Nephron (organoid): ENCODE measurements around the gene ZNF14.
"Not testable (repeated sequence)": the region's sequence is repeated elsewhere in the genome, so short reads cannot be mapped to it uniquely, and the experiment has no call there.

Experiments
- H3K27ac Mint-ChIP-seq, 3 experiments: 2 replicates each; pipeline ENCODE4 v1.8.0; 2020; ENCODE audit warnings: mixed read lengths in 3 of 3, mild to moderate bottlenecking in 2 of 3, moderate library complexity in 1 of 3
- H3K27me3 Mint-ChIP-seq: 2 replicates; pipeline ENCODE4 v1.8.0; 2021; ENCODE audit warnings: low read depth, mild to moderate bottlenecking, moderate library complexity, mixed read lengths
- H3K36me3 Mint-ChIP-seq: 2 replicates; pipeline ENCODE4 v1.8.0; 2020; ENCODE audit warnings: low read depth, mixed read lengths
- H3K4me1 Mint-ChIP-seq: 2 replicates; pipeline ENCODE4 v1.8.0; 2020; ENCODE audit warnings: mixed read lengths
- H3K4me3 Mint-ChIP-seq, 3 experiments: 2 replicates each; pipeline ENCODE4 v1.8.0; 2020; ENCODE audit warnings: mild to moderate bottlenecking in 3 of 3, mixed read lengths in 3 of 3, moderate library complexity in 2 of 3
- H3K9me3 Mint-ChIP-seq: 2 replicates; pipeline ENCODE4 v1.8.0; 2020; ENCODE audit warnings: mixed read lengths
- TF ChIP-seq, protein P1 (sequence below), 3 experiments: fragments of 200-600 bp; sonication (generic); IDR thresholded peaks; one replicate each; pipeline ENCODE4 v1.5.0; 2021; ENCODE audit warnings: antibody characterized with exemption in 3 of 3; ENCODE audit not compliant: unreplicated experiment in 3 of 3

The ZNF14 gene

DNA sequence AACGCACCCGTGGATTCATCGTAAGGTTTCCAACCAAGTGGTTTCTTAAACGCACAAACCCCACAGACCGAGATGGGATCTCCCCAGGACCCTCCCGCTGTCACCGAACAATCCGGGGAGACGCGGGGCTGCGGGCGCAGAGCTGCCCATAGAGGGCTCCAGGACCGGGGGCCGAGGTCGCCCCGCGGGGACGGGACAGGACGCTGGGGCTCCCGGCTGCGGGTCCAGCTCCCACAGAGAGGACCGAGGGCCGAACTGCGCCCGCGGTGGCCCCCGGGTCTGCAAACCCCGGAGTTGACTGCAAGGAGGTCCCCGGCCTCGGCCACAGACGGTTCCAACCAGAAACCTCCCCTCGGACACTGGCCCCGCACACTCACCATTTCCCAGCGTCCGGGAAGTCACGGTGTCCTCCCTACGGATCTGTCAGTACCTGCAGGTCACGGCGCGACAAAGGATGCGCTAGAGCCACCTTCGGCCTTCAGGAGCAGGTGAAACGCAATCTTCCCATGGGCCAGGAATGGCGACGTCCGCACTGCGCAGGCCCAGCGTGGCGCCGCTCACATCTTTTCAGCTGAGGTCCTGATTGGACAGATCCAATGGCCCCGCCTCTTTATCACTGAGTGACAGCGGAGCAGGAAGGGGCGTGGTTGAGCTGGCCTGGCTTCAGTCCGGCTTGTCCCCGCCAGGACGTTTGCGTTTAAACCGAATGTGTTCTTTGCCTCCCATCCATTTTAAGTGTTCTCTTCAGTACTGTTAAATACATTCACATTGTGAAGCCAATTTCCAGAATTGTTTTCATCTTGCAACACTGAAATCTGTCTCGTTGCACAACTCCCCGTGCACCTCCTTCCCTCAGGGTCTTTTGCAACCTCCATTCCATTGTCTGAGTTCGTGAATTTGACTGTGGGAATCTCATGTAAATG, at the start of gene ZNF14:
TSS of gene ZNF14 (minus strand) at position 534 of the 923 bp plus-strand sequence. CDS start at position 380, 154 bp downstream.
- no peaks in the 10 kb centered on the region for H3K4me1 Mint-ChIP-seq
- H3K36me3 Mint-ChIP-seq = peaks cover 47% of the 10 kb centered on the region
- H3K9me3 Mint-ChIP-seq = peaks cover 39% of the 10 kb centered on the region
- TF ChIP-seq, protein P1, sequence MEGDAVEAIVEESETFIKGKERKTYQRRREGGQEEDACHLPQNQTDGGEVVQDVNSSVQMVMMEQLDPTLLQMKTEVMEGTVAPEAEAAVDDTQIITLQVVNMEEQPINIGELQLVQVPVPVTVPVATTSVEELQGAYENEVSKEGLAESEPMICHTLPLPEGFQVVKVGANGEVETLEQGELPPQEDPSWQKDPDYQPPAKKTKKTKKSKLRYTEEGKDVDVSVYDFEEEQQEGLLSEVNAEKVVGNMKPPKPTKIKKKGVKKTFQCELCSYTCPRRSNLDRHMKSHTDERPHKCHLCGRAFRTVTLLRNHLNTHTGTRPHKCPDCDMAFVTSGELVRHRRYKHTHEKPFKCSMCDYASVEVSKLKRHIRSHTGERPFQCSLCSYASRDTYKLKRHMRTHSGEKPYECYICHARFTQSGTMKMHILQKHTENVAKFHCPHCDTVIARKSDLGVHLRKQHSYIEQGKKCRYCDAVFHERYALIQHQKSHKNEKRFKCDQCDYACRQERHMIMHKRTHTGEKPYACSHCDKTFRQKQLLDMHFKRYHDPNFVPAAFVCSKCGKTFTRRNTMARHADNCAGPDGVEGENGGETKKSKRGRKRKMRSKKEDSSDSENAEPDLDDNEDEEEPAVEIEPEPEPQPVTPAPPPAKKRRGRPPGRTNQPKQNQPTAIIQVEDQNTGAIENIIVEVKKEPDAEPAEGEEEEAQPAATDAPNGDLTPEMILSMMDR (IDR thresholded peaks at IDR 0.05; ENCODE audit: unreplicated experiment in 3 of 3) = no peak
- peaks cover 5% of the 10 kb centered on the region for H3K27me3 Mint-ChIP-seq
- peak within 1 kb of the TSS; percentile 70 to 93 (median 85) for H3K27ac Mint-ChIP-seq
- peak within 1 kb of the TSS; percentile 95 to 100 (median 98) for H3K4me3 Mint-ChIP-seq

GRCh38 chr19:19781791-19782190, 48.9 kb upstream of the ZNF14 start:
- H3K27ac Mint-ChIP-seq, H3K4me3 Mint-ChIP-seq, H3K27me3 Mint-ChIP-seq: not testable (repeated sequence)
- Mint-ChIP-seq H3K36me3 (peaks cover 85% of the 10 kb centered on the region), H3K9me3 (peaks cover 58% of the 10 kb centered on the region), H3K4me1 (peaks cover 14% of the 10 kb centered on the region)

DNA sequence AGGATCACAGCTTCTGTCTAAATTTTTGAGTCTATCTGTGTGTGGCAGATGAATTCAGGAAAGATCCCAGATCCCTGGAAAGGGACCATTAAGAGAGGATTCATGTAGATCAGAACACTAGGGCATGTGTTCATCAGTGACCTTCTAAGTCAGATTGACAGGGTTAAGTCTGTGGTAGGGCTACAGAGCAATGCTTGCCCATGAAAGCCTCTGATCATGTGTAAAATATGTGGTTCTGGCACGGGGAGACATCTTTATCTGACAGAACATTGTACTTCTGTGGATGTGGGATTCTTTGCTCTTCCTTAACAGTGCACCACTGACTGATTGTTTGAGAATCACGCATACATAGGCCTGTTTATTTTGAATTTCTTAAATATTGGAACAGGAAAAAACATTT, 45.8 kb upstream of the ZNF14 start:
- peaks cover 22% of the 10 kb centered on the region for H3K4me1 Mint-ChIP-seq
- H3K27me3 Mint-ChIP-seq = no peaks in the 10 kb centered on the region
- H3K4me3 Mint-ChIP-seq = peak overlapping the region; percentile 95 to 100 (median 97)
- TF ChIP-seq, protein P1 (IDR thresholded peaks at IDR 0.05; ENCODE audit: unreplicated experiment in 3 of 3) = no peak
- H3K36me3 Mint-ChIP-seq = peaks cover 61% of the 10 kb centered on the region
- H3K9me3 Mint-ChIP-seq = peaks cover 38% of the 10 kb centered on the region
- no peak overlapping the region for H3K27ac Mint-ChIP-seq

GRCh38 chr19:19777692-19778091, 44.8 kb upstream of the ZNF14 start:
- peaks cover 56% of the 10 kb centered on the region for H3K36me3 Mint-ChIP-seq
- peaks cover 22% of the 10 kb centered on the region for H3K4me1 Mint-ChIP-seq
- no peaks in the 10 kb centered on the region for H3K27me3 Mint-ChIP-seq

GRCh38 chr19:19776206-19777008, 43.5 kb upstream of the ZNF14 start:
- H3K4me3 Mint-ChIP-seq = peak overlapping the region; percentile 95 to 100 (median 97)
- peaks cover 27% of the 10 kb centered on the region for H3K9me3 Mint-ChIP-seq
- peak overlapping the region; percentile 83 to 98 (median 94) for H3K27ac Mint-ChIP-seq
- H3K4me1 Mint-ChIP-seq = peaks cover 22% of the 10 kb centered on the region
- TF ChIP-seq, protein P1 (IDR thresholded peaks at IDR 0.05; ENCODE audit: unreplicated experiment in 3 of 3) = no peak
- peaks cover 46% of the 10 kb centered on the region for H3K36me3 Mint-ChIP-seq
- H3K27me3 Mint-ChIP-seq = no peaks in the 10 kb centered on the region

More at GRCh38 chr19:19777692-19778091, 44.8 kb upstream of the ZNF14 start:
- Mint-ChIP-seq H3K9me3 (peaks cover 34% of the 10 kb centered on the region), H3K4me3 (peak overlapping the region; percentile 95 to 100 (median 97)), H3K27ac (no peak overlapping the region)
- TF ChIP-seq, protein P1 (IDR thresholded peaks at IDR 0.05; ENCODE audit: unreplicated experiment in 3 of 3) = no peak

DNA sequence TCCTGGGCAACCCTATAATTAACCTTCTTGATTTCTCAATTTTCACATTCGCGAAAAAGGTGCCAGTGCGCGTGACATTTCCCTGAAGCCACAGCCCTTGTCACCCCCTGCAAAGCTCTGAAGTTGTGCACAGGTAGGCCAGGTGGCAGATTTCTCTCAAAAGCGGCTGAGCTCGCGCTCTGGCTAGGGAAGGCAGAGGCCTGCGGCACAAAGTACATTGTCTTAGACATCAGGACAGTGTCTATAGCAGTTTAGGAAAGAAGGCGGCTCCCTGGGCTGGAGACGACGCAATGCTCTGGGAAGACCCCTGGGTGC, 42.9 kb upstream of the ZNF14 start:
- peaks cover 22% of the 10 kb centered on the region for H3K4me1 Mint-ChIP-seq
- TF ChIP-seq, protein P1 (IDR thresholded peaks at IDR 0.05; ENCODE audit: unreplicated experiment in 3 of 3) = no peak
- peaks cover 27% of the 10 kb centered on the region for H3K9me3 Mint-ChIP-seq
- H3K4me3 Mint-ChIP-seq = peak overlapping the region; percentile 95 to 100 (median 97)
- peaks cover 44% of the 10 kb centered on the region for H3K36me3 Mint-ChIP-seq
- H3K27ac Mint-ChIP-seq = peak overlapping the region; percentile 83 to 98 (median 94)
- no peaks in the 10 kb centered on the region for H3K27me3 Mint-ChIP-seq
